ENCODE data around the gene TNFAIP6. TPM values are rescaled to one million over a fixed set of nuclear protein-coding genes. Genes with fewer than 3 reads are reported as not detected.
"Not testable (repeated sequence)": the region's sequence is repeated elsewhere in the genome, so short reads cannot be mapped to it uniquely, and the experiment has no call there.

TNFAIP6 gene, protein sequence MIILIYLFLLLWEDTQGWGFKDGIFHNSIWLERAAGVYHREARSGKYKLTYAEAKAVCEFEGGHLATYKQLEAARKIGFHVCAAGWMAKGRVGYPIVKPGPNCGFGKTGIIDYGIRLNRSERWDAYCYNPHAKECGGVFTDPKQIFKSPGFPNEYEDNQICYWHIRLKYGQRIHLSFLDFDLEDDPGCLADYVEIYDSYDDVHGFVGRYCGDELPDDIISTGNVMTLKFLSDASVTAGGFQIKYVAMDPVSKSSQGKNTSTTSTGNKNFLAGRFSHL
- total RNA-seq (under 1 TPM in 1 of 5 experiments, not detected in 4; 0.34 TPM), polyA plus RNA-seq (not detected), total RNA-seq (not detected)

DNA sequence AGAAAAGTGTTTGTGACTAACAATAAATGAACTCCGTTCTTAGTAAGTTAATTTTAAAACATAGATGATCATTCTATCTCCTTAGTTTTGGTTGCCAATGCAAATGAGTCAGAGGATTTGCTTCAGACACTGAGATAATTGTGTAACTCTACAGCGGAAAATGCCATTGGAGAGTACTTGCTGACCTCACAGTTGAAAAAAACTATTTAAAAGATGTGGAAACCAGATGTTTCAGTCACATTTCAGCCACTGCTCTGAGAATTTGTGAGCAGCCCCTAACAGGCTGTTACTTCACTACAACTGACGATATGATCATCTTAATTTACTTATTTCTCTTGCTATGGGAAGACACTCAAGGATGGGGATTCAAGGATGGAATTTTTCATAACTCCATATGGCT, at the start of gene TNFAIP6:
Gene TNFAIP6 (plus strand): TSS at position 234 of the 400 bp plus-strand sequence. CDS start 75 bp downstream, at position 309.
- no peaks in the 10 kb centered on the region for H3K36me3 Mint-ChIP-seq
- intact Hi-C loops (cut with micrococcal nuclease) = no loop called here
- H3K4me3 Mint-ChIP-seq = no peak within 1 kb of the TSS
- POLR2A ChIA-PET = no interaction called here
- Histone ChIP-seq H3K27me3 (ENCODE audit: control insufficient read depth in 2 of 2, insufficient read depth in 2 of 2, low read length in 2 of 2) (no peaks in the 10 kb centered on the region), H3K4me3 (ENCODE audit: low read length) (no peak within 1 kb of the TSS), H3K36me3 (ENCODE audit: control insufficient read depth in 2 of 3, insufficient read depth in 3 of 3, low read length in 3 of 3) (no peaks in the 10 kb centered on the region), H3K9me3 (ENCODE audit: control insufficient read depth in 2 of 3, low read length in 3 of 3) (no peaks in the 10 kb centered on the region), H3K4me1 (ENCODE audit: control insufficient read depth in 2 of 2, insufficient read depth in 2 of 2, low read length in 2 of 2) (no peaks in the 10 kb centered on the region), H3K27ac (ENCODE audit: low read depth, low read length) (no peak within 1 kb of the TSS)
- DNase-seq (no peak), ATAC-seq (peak; percentile 69)
- no peaks in the 10 kb centered on the region for H3K9me3 Mint-ChIP-seq
- peaks cover 0 to 25% (median 7%) of the 10 kb centered on the region in 5 donors for H3K27me3 Mint-ChIP-seq
- CTCF ChIA-PET = no interaction called here
- H3K27ac Mint-ChIP-seq = no peak within 1 kb of the TSS
- H3K4me1 Mint-ChIP-seq = peaks cover 0 to 1% (median 0%) of the 10 kb centered on the region in 7 donors

DNA sequence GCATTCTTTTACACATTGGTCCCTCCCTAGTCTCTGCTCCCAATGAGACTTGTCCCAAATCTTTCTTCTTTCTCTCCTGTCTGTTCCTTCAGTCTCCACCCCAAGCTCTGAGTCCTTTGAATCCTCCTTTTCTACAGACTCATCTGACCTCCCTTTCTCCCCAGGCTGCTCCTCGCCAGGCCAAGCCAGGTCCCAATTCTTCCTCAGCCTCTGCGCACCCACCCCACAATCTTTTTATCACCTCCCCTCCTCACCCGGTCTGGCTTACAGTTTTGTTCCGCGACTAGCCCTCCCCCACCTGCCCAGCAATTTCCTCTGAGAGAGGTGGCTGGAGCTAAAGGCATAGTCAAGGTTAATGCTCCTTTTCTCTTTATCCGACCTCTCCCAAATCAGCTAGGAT, 47.1 kb upstream of the TNFAIP6 start:
- intact Hi-C loops (cut with micrococcal nuclease); H3K9me3 ChIP-seq (ENCODE audit: control insufficient read depth in 2 of 3, low read length in 3 of 3); H3K4me1 ChIP-seq (ENCODE audit: control insufficient read depth in 2 of 2, insufficient read depth in 2 of 2, low read length in 2 of 2); CTCF ChIA-PET; H3K9me3 Mint-ChIP-seq; H3K27ac Mint-ChIP-seq; H3K4me3 ChIP-seq (ENCODE audit: low read length); DNase-seq; ATAC-seq; H3K27ac ChIP-seq (ENCODE audit: low read depth, low read length); H3K4me1 Mint-ChIP-seq; H3K36me3 Mint-ChIP-seq; H3K4me3 Mint-ChIP-seq; H3K36me3 ChIP-seq (ENCODE audit: control insufficient read depth in 2 of 3, insufficient read depth in 3 of 3, low read length in 3 of 3); H3K27me3 ChIP-seq (ENCODE audit: control insufficient read depth in 2 of 2, insufficient read depth in 2 of 2, low read length in 2 of 2); POLR2A ChIA-PET: not testable (repeated sequence)
- peaks cover 0 to 13% (median 0%) of the 10 kb centered on the region in 5 donors for H3K27me3 Mint-ChIP-seq

DNA sequence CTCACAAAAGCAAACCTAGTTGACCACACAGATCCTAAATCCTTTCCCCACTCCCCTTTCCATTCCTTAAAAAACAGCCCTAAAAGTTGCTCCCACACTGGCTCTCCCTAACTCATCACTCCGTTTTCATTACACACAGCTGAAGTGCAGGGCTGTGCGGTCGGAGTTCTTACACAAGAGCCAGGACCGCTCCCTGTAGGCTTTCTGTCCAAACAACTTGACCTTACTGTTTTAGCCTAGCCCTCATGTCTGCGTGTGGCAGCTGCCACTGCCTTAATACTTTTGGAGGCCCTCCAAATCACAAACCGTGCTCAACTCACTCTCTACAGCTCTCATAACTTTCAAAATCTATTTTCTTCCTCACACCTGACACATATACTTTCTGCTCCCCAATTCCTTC, 45.0 kb upstream of the TNFAIP6 start:
- POLR2A ChIA-PET; H3K9me3 Mint-ChIP-seq; CTCF ChIA-PET; H3K4me3 ChIP-seq (ENCODE audit: low read length); H3K36me3 ChIP-seq (ENCODE audit: control insufficient read depth in 2 of 3, insufficient read depth in 3 of 3, low read length in 3 of 3); H3K36me3 Mint-ChIP-seq; H3K9me3 ChIP-seq (ENCODE audit: control insufficient read depth in 2 of 3, low read length in 3 of 3); H3K27ac Mint-ChIP-seq; H3K27me3 Mint-ChIP-seq; intact Hi-C loops (cut with micrococcal nuclease); H3K4me1 ChIP-seq (ENCODE audit: control insufficient read depth in 2 of 2, insufficient read depth in 2 of 2, low read length in 2 of 2); H3K27me3 ChIP-seq (ENCODE audit: control insufficient read depth in 2 of 2, insufficient read depth in 2 of 2, low read length in 2 of 2); H3K27ac ChIP-seq (ENCODE audit: low read depth, low read length); H3K4me3 Mint-ChIP-seq; DNase-seq; ATAC-seq; H3K4me1 Mint-ChIP-seq: not testable (repeated sequence)

DNA sequence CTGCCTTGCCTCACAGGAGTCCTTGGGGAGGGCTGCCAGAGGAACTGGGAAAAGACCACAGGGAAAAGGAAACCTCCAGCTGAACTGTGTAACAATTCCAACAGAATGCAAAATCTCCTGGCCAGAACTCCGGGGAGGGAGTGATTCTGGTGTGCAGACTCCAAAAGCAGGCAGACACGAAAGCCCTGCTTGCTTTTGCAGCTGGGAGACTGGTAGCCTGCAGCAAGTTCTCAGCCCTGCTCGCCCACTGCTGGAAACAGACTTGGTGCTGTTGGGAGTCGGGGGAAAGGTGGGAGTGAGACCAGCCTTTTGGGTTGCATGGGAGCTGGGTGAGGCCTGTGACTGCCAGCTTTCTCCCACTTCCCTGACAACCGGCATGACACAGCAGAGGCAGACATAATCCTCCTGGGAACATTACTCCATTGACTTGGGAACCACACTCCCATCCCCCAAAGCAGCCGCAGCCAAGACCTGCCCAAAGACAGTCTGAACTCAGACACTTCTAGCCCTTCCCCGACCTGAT, 42.0 kb upstream of the TNFAIP6 start:
- Histone ChIP-seq H3K9me3 (ENCODE audit: control insufficient read depth in 2 of 3, low read length in 3 of 3) (no peaks in the 10 kb centered on the region), H3K27ac (ENCODE audit: low read depth, low read length) (no peak overlapping the region), H3K36me3 (ENCODE audit: control insufficient read depth in 2 of 3, insufficient read depth in 3 of 3, low read length in 3 of 3) (no peaks in the 10 kb centered on the region), H3K4me3 (ENCODE audit: low read length) (no peak overlapping the region), H3K4me1 (ENCODE audit: control insufficient read depth in 2 of 2, insufficient read depth in 2 of 2, low read length in 2 of 2) (no peaks in the 10 kb centered on the region), H3K27me3 (ENCODE audit: control insufficient read depth in 2 of 2, insufficient read depth in 2 of 2, low read length in 2 of 2) (no peaks in the 10 kb centered on the region)
- POLR2A ChIA-PET = no interaction called here
- H3K36me3 Mint-ChIP-seq = peaks cover 0 to 19% (median 0%) of the 10 kb centered on the region in 5 donors
- ATAC-seq = no peak
- DNase-seq = no peak
- no peak overlapping the region for H3K4me3 Mint-ChIP-seq
- H3K4me1 Mint-ChIP-seq = peaks cover 5 to 27% (median 12%) of the 10 kb centered on the region in 7 donors
- peaks cover 0 to 8% (median 2%) of the 10 kb centered on the region in 5 donors for H3K27me3 Mint-ChIP-seq
- H3K9me3 Mint-ChIP-seq = peaks cover 0 to 10% (median 0%) of the 10 kb centered on the region in 11 donors
- intact Hi-C loops (cut with micrococcal nuclease) = no loop called here
- H3K27ac Mint-ChIP-seq = no peak overlapping the region
- CTCF ChIA-PET = no interaction called here

DNA sequence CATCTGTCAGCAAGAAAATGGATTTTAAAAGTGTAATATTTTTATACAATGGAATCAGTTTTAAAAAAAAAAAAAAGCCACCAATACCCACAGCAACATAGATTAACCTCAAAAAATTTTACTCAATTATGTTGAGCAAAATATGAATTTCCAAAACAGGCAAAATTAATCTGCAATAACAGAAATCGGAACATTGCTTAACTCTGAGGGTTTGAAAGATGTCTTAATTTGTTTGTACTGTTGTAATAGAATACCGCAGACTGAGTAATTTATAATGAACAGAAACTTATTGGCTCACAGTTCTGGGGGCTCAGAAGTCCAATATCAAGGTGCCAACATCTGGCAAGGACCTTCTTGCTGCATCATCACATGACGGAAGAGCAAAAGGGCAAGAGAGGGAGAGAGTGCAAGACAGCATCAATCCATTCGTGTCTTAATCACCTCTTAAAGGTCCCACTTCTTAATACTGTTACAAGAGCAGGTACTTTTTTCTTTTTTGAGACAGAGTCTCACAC, 31.8 kb upstream of the TNFAIP6 start:
- Histone ChIP-seq H3K9me3 (ENCODE audit: control insufficient read depth in 2 of 3, low read length in 3 of 3) (no peaks in the 10 kb centered on the region), H3K36me3 (ENCODE audit: control insufficient read depth in 2 of 3, insufficient read depth in 3 of 3, low read length in 3 of 3) (no peaks in the 10 kb centered on the region), H3K4me3 (ENCODE audit: low read length) (no peak overlapping the region), H3K4me1 (ENCODE audit: control insufficient read depth in 2 of 2, insufficient read depth in 2 of 2, low read length in 2 of 2) (no peaks in the 10 kb centered on the region), H3K27me3 (ENCODE audit: control insufficient read depth in 2 of 2, insufficient read depth in 2 of 2, low read length in 2 of 2) (no peaks in the 10 kb centered on the region), H3K27ac (ENCODE audit: low read depth, low read length) (no peak overlapping the region)
- H3K27ac Mint-ChIP-seq = no peak overlapping the region
- intact Hi-C loops (cut with micrococcal nuclease) = no loop called here
- peaks cover 0 to 38% (median 0%) of the 10 kb centered on the region in 5 donors for H3K27me3 Mint-ChIP-seq
- ATAC-seq = no peak
- peaks cover 0 to 4% (median 0%) of the 10 kb centered on the region in 5 donors for H3K36me3 Mint-ChIP-seq
- no peak for DNase-seq
- H3K4me3 Mint-ChIP-seq = no peak overlapping the region
- ChIA-PET POLR2A (no interaction called here), CTCF (no interaction called here)
- peaks cover 0 to 3% (median 0%) of the 10 kb centered on the region in 7 donors for H3K4me1 Mint-ChIP-seq
- H3K9me3 Mint-ChIP-seq = peaks cover 0 to 1% (median 0%) of the 10 kb centered on the region in 11 donors

DNA sequence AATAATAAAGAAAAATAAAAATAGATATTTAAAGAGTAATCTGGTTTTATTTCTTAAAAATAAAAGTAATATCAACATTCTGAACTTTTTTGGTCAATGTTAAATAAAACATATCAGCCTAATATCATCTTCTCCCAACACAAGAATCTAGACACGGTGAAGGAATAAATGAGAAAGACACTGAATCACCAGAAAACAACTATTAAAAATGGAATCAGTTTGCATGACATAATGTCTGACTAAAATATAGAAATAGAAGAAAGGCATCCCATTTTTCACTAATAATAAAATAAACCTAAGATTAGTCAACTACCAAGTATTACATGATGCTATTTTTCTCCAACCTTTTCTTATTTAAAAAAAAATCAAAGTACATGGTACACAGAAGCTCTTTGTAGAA, 30.8 kb upstream of the TNFAIP6 start:
- no peaks in the 10 kb centered on the region for H3K36me3 Mint-ChIP-seq
- Histone ChIP-seq H3K36me3 (ENCODE audit: control insufficient read depth in 2 of 3, insufficient read depth in 3 of 3, low read length in 3 of 3) (no peaks in the 10 kb centered on the region), H3K27ac (ENCODE audit: low read depth, low read length) (no peak overlapping the region), H3K27me3 (ENCODE audit: control insufficient read depth in 2 of 2, insufficient read depth in 2 of 2, low read length in 2 of 2) (no peaks in the 10 kb centered on the region), H3K4me1 (ENCODE audit: control insufficient read depth in 2 of 2, insufficient read depth in 2 of 2, low read length in 2 of 2) (no peaks in the 10 kb centered on the region), H3K9me3 (ENCODE audit: control insufficient read depth in 2 of 3, low read length in 3 of 3) (no peaks in the 10 kb centered on the region), H3K4me3 (ENCODE audit: low read length) (no peak overlapping the region)
- peaks cover 0 to 3% (median 0%) of the 10 kb centered on the region in 7 donors for H3K4me1 Mint-ChIP-seq
- ChIA-PET POLR2A (no interaction called here), CTCF (no interaction called here)
- intact Hi-C loops (cut with micrococcal nuclease) = no loop called here
- H3K9me3 Mint-ChIP-seq = no peaks in the 10 kb centered on the region
- ATAC-seq (no peak), DNase-seq (no peak)
- no peak overlapping the region for H3K4me3 Mint-ChIP-seq
- no peak overlapping the region for H3K27ac Mint-ChIP-seq
- H3K27me3 Mint-ChIP-seq = peaks cover 0 to 41% (median 0%) of the 10 kb centered on the region in 5 donors

DNA sequence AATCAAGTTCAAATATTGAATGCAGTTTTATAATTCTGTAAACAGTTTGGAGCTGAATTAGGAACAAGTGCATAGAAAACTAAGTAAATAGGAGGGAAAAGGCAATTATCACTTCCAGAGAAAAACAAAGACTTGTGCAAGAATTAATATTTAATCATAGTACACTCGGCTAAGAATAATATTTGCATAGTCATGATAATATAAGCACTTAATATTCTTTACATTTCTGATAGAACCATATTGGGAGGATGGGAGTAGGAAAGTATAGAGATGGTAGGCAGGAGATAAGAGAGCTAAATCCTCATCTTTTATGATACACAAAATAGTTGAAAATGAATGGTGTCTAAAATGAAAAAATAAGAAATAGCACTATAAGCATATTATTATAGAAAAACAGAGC, 27.4 kb upstream of the TNFAIP6 start:
- Mint-ChIP-seq H3K4me1 (peaks cover 0 to 7% (median 0%) of the 10 kb centered on the region in 7 donors), H3K36me3 (no peaks in the 10 kb centered on the region), H3K27me3 (peaks cover 0 to 37% (median 0%) of the 10 kb centered on the region in 5 donors), H3K4me3 (no peak overlapping the region), H3K27ac (no peak overlapping the region), H3K9me3 (no peaks in the 10 kb centered on the region)
- H3K27me3 ChIP-seq (ENCODE audit: control insufficient read depth in 2 of 2, insufficient read depth in 2 of 2, low read length in 2 of 2) = no peaks in the 10 kb centered on the region
- CTCF ChIA-PET = interaction anchor here (0.5 kb wide), 1 partner anchor 14 kb away, joined by 3 read pairs; no protein-coding TSS in a partner anchor
- no peak for ATAC-seq
- no peak overlapping the region for H3K4me3 ChIP-seq (ENCODE audit: low read length)
- DNase-seq = no peak
- no peaks in the 10 kb centered on the region for H3K4me1 ChIP-seq (ENCODE audit: control insufficient read depth in 2 of 2, insufficient read depth in 2 of 2, low read length in 2 of 2)
- H3K36me3 ChIP-seq (ENCODE audit: control insufficient read depth in 2 of 3, insufficient read depth in 3 of 3, low read length in 3 of 3) = no peaks in the 10 kb centered on the region
- intact Hi-C loops (cut with micrococcal nuclease) = no loop called here
- no peaks in the 10 kb centered on the region for H3K9me3 ChIP-seq (ENCODE audit: control insufficient read depth in 2 of 3, low read length in 3 of 3)
- POLR2A ChIA-PET = interaction anchor here (0.6 kb wide), 1 partner anchor 415 kb away, joined by 6 read pairs; no protein-coding TSS in a partner anchor
- no peak overlapping the region for H3K27ac ChIP-seq (ENCODE audit: low read depth, low read length)
